Hepatocyte (in vitro differentiated cells): ENCODE measurements around the gene LRRC36.

Experiments used
- EZH2 ChIP-seq: fragments of 200-600 bp; sonication (generic); IDR thresholded peaks from 2 replicates; pipeline ENCODE4 v1.6.1; 2016; ENCODE audit warnings: antibody characterized with exemption, mild to moderate bottlenecking, borderline replicate concordance
- EZH2phosphoT487 ChIP-seq: fragments of 200-600 bp; sonication (generic); IDR thresholded peaks from one replicate; pipeline ENCODE4 v1.6.1; 2018; ENCODE audit warnings: antibody characterized with exemption, mild to moderate bottlenecking, low read depth, moderate library complexity; ENCODE audit not compliant: unreplicated experiment, severe bottlenecking
- TF ChIP-seq, protein P1 (sequence below): fragments of 200-600 bp; sonication (generic); IDR thresholded peaks from 2 replicates; pipeline ENCODE4 v1.5.1; 2016; ENCODE audit warnings: antibody characterized with exemption, mild to moderate bottlenecking; ENCODE audit not compliant: poor library complexity

DNA sequence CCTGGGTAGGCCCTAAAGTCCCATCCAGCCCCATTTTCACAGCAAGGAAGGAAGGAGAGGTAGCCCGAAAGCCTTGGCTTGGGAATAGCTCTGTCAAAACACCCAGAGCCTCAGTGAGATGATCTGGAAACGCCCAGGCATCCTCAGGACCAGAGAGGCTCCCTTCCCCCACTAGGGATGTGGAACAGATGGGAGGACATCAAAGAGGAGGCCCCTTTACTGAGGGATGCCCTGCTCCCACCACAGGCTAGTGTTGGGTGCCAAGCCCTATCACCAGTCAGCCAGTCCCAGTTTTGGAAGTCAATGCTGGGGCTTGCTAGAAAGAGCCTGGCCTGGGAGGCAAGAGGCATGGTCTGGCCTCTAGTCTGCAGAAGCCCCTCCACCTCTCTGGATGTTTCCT lies 62.0 kb downstream of the LRRC36 start:
- no peak for TF ChIP-seq EZH2
- TF ChIP-seq, protein P1, sequence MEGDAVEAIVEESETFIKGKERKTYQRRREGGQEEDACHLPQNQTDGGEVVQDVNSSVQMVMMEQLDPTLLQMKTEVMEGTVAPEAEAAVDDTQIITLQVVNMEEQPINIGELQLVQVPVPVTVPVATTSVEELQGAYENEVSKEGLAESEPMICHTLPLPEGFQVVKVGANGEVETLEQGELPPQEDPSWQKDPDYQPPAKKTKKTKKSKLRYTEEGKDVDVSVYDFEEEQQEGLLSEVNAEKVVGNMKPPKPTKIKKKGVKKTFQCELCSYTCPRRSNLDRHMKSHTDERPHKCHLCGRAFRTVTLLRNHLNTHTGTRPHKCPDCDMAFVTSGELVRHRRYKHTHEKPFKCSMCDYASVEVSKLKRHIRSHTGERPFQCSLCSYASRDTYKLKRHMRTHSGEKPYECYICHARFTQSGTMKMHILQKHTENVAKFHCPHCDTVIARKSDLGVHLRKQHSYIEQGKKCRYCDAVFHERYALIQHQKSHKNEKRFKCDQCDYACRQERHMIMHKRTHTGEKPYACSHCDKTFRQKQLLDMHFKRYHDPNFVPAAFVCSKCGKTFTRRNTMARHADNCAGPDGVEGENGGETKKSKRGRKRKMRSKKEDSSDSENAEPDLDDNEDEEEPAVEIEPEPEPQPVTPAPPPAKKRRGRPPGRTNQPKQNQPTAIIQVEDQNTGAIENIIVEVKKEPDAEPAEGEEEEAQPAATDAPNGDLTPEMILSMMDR = no peak
- no peak for TF ChIP-seq EZH2phosphoT487
